ENCODE measurements around the gene SSR3.

Gene SSR3

DNA sequence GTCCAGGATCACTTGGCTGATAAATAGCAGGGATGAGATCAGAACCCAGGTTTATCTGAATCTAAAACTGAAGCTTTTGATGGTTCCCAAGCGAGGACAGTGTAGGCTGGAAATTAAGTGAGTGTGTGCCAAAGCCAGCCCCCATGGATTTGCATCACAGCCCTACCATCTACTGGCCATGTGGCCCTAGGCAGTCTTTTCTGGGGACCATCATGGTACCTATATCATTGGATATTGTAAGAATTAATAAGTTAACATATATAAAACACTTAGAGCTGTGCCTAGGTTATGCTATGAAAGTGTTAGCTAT is 32.8 kb upstream of the SSR3 start:
- DNase-seq (ENCODE audit: extremely low spot score) = no peak
- no peak for TF ChIP-seq BHLHE40 (IDR thresholded peaks at IDR 0.05; ENCODE audit: borderline replicate concordance)
- TF ChIP-seq TARDBP (IDR thresholded peaks at IDR 0.05) = no peak
- no peak for TF ChIP-seq LEF1 (IDR thresholded peaks at IDR 0.05; ENCODE audit: borderline replicate concordance)
- TF ChIP-seq CTBP1 (IDR thresholded peaks at IDR 0.05; ENCODE audit: borderline replicate concordance) = no peak
- no peak for TF ChIP-seq SP1 (IDR thresholded peaks at IDR 0.05)
- TF ChIP-seq NFRKB (IDR thresholded peaks at IDR 0.05) = no peak
- TF ChIP-seq ZNF384 (IDR thresholded peaks at IDR 0.05) = no peak
- no peak for TF ChIP-seq FOXA1 (IDR thresholded peaks at IDR 0.05)
- no peak for TF ChIP-seq PKNOX1 (IDR thresholded peaks at IDR 0.05)
- TF ChIP-seq HDGF (IDR thresholded peaks at IDR 0.05; ENCODE audit: borderline replicate concordance) = no peak
- TF ChIP-seq SUZ12 (IDR thresholded peaks at IDR 0.05) = no peak
- no peak for TF ChIP-seq FOXK2 (IDR thresholded peaks at IDR 0.05)
- TF ChIP-seq ELF4 (IDR thresholded peaks at IDR 0.05) = no peak
- no peak for TF ChIP-seq FOXM1 (IDR thresholded peaks at IDR 0.05; ENCODE audit: borderline replicate concordance)
- no peak for TF ChIP-seq ARNT (IDR thresholded peaks at IDR 0.05)
- no peak for TF ChIP-seq L3MBTL2 (conservative IDR thresholded peaks at IDR 0.05)
- ChIA-PET CTCF (no interaction called here), POLR2A (no interaction called here)

GRCh38 chr3:156586905-156587759 is 32.2 kb upstream of the SSR3 start:
- ChIA-PET CTCF (no interaction called here), POLR2A (no interaction called here)
- TF ChIP-seq SP1 (IDR thresholded peaks at IDR 0.05) (no peak), TARDBP (IDR thresholded peaks at IDR 0.05) (no peak), L3MBTL2 (conservative IDR thresholded peaks at IDR 0.05) (no peak)
- no peak for DNase-seq (ENCODE audit: extremely low spot score)

GRCh38 chr3:156583469-156583868 is 28.6 kb upstream of the SSR3 start:
- ChIA-PET CTCF (no interaction called here), POLR2A (interaction anchor here (1.0 kb wide), 1 partner anchor 22 kb away, joined by 3 read pairs; no protein-coding TSS in a partner anchor)
- no peak for TF ChIP-seq HDGF (IDR thresholded peaks at IDR 0.05; ENCODE audit: borderline replicate concordance)
- no peak for TF ChIP-seq LEF1 (IDR thresholded peaks at IDR 0.05; ENCODE audit: borderline replicate concordance)
- no peak for TF ChIP-seq BHLHE40 (IDR thresholded peaks at IDR 0.05; ENCODE audit: borderline replicate concordance)
- no peak for TF ChIP-seq SP1 (IDR thresholded peaks at IDR 0.05)
- no peak for TF ChIP-seq ARNT (IDR thresholded peaks at IDR 0.05)
- no peak for DNase-seq (ENCODE audit: extremely low spot score)

GRCh38 chr3:156582532-156583183 is 27.7 kb upstream of the SSR3 start:
- ChIA-PET CTCF (no interaction called here), POLR2A (interaction anchor here (1.0 kb wide), 1 partner anchor 23 kb away, joined by 3 read pairs; no protein-coding TSS in a partner anchor)
- DNase-seq (ENCODE audit: extremely low spot score) = no peak
- TF ChIP-seq HDGF (IDR thresholded peaks at IDR 0.05; ENCODE audit: borderline replicate concordance) (no peak), SUZ12 (IDR thresholded peaks at IDR 0.05) (no peak), ELF4 (IDR thresholded peaks at IDR 0.05) (no peak), FOXA1 (IDR thresholded peaks at IDR 0.05) (no peak), PKNOX1 (IDR thresholded peaks at IDR 0.05) (no peak), SP1 (IDR thresholded peaks at IDR 0.05) (no peak), TARDBP (IDR thresholded peaks at IDR 0.05) (no peak), LEF1 (IDR thresholded peaks at IDR 0.05; ENCODE audit: borderline replicate concordance) (no peak), CTBP1 (IDR thresholded peaks at IDR 0.05; ENCODE audit: borderline replicate concordance) (no peak), L3MBTL2 (conservative IDR thresholded peaks at IDR 0.05) (no peak), ARNT (IDR thresholded peaks at IDR 0.05) (no peak), FOXK2 (IDR thresholded peaks at IDR 0.05) (no peak), ZNF384 (IDR thresholded peaks at IDR 0.05) (no peak), NFRKB (IDR thresholded peaks at IDR 0.05) (no peak), FOXM1 (IDR thresholded peaks at IDR 0.05; ENCODE audit: borderline replicate concordance) (no peak), BHLHE40 (IDR thresholded peaks at IDR 0.05; ENCODE audit: borderline replicate concordance) (no peak)

DNA sequence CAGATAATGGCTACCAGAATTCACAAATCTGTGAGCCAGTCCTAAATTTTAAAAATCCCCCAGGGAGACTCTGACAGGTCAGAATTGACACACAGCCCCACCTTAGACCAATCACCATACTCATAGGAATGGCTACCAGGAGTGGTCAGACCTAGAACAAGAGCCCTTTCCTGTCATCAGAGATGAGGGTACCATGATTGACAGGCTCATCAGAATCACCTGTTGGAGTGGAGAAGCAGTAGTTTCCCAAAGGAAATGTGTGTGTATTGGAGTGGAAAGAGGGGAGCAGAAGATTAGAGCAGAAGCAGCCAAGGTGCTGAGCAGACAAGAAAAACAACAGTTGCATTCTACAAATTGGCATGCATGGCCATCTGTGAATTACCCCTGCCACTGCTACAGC is 27.0 kb upstream of the SSR3 start:
- DNase-seq (ENCODE audit: extremely low spot score) = no peak
- CTCF ChIA-PET = no interaction called here
- TF ChIP-seq TARDBP (IDR thresholded peaks at IDR 0.05) (no peak), FOXK2 (IDR thresholded peaks at IDR 0.05) (no peak), ELF4 (IDR thresholded peaks at IDR 0.05) (no peak), HDGF (IDR thresholded peaks at IDR 0.05; ENCODE audit: borderline replicate concordance) (no peak), PKNOX1 (IDR thresholded peaks at IDR 0.05) (peak; percentile 29; the same call in 1 of the 2 replicates), ZNF384 (IDR thresholded peaks at IDR 0.05) (no peak)
- POLR2A ChIA-PET = no interaction called here

DNA sequence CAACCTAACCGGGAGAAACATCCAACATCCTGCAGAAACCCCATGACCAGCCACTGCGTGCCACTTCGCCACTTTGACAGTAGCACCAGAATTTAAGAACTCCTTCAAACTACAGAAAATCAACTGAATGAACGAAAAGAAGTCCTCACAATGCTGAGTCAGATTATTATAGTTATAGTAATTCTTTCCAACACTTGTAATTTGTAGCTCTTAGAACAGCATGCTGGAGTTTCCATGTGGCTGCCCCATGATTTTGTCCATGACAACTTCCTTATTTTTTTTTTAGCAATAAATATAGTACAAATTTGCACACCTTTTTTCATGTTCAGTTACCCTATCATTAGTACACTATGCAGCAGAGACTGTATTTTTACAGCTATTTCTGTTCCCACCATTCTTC is 26.1 kb upstream of the SSR3 start:
- no peak for DNase-seq (ENCODE audit: extremely low spot score)
- TF ChIP-seq BHLHE40 (IDR thresholded peaks at IDR 0.05; ENCODE audit: borderline replicate concordance) (no peak), PKNOX1 (IDR thresholded peaks at IDR 0.05) (no peak), FOXK2 (IDR thresholded peaks at IDR 0.05) (no peak), FOXM1 (IDR thresholded peaks at IDR 0.05; ENCODE audit: borderline replicate concordance) (no peak), SP1 (IDR thresholded peaks at IDR 0.05) (no peak), LEF1 (IDR thresholded peaks at IDR 0.05; ENCODE audit: borderline replicate concordance) (no peak), TARDBP (IDR thresholded peaks at IDR 0.05) (no peak), FOXA1 (IDR thresholded peaks at IDR 0.05) (no peak), ELF4 (IDR thresholded peaks at IDR 0.05) (no peak), SUZ12 (IDR thresholded peaks at IDR 0.05) (no peak), L3MBTL2 (conservative IDR thresholded peaks at IDR 0.05) (no peak), ARNT (IDR thresholded peaks at IDR 0.05) (no peak), HDGF (IDR thresholded peaks at IDR 0.05; ENCODE audit: borderline replicate concordance) (no peak), NFRKB (IDR thresholded peaks at IDR 0.05) (no peak), CTBP1 (IDR thresholded peaks at IDR 0.05; ENCODE audit: borderline replicate concordance) (no peak), ZNF384 (IDR thresholded peaks at IDR 0.05) (no peak)
- POLR2A ChIA-PET = no interaction called here
- CTCF ChIA-PET = no interaction called here

Measured in HEK293T (cell line).